HUDEP-2 (cell line): ENCODE measurements around the gene DPYSL5.

ENCODE experiments used
- DNase-seq, 76 experiments: peaks; one replicate each; lab custom pipeline; 2025; ENCODE audit not compliant: unreplicated experiment in 76 of 76; lab: John Stamatoyannopoulos, UW

The DPYSL5 gene

DNA sequence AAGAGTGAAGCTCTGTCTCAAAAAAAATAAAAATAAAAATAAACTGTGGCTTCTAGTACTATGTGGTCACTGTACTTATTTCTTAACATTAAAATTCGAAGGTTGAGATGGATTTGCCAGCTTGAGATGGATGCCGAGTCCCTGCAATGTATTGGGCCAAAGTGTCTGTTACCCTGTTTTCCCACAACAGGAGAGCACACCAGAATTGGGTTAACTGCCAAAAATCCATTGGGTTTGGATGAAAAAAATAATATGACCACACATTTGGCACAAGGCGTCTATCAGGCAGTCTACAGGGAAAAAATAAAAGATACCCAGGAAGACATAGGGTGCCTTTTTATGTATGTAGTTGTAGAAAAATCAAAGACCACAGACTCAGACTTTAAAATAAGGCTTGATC is 103.3 kb downstream of the DPYSL5 start:
- DNase-seq = no peak

GRCh38 chr2:26952374-26952773 is 104.4 kb downstream of the DPYSL5 start:
- no peak for DNase-seq

DNA sequence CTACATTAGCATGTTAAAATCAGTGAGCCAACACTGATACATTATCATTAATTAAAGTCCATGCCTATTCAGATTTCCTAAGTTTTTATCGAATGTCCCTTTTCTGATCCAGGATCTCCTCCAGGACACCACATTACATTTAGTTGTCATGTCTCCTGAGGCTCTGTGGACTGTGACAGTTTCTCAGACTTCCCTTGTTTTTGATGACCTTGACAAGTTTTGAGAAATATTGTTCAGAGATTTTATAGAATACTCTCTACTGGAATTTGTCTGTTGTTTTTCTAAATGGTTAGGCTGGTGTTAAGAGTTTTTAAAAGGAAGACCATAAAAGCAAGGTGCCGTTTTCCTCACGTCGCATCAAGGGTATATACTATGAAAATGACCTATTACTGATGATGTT is 106.2 kb downstream of the DPYSL5 start:
- DNase-seq = no peak

DNA sequence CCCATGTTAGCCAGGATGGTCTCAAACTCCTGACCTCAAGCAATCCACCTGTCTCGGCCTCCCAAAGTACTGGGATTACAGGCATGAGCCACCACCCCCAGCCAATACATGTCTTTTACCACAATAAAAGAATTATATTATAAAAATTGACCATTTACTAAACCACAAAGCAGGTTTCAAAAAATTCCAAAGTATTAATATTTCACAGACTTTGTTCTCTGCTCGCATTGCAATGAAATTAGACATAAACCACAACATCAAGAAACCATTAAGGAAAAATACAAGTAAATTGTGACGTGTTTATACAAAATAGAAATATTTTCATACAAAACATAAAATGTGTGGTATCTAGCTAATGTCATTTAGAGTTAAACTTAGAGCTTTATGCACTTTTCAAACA is 109.1 kb downstream of the DPYSL5 start:
- DNase-seq = no peak

DNA sequence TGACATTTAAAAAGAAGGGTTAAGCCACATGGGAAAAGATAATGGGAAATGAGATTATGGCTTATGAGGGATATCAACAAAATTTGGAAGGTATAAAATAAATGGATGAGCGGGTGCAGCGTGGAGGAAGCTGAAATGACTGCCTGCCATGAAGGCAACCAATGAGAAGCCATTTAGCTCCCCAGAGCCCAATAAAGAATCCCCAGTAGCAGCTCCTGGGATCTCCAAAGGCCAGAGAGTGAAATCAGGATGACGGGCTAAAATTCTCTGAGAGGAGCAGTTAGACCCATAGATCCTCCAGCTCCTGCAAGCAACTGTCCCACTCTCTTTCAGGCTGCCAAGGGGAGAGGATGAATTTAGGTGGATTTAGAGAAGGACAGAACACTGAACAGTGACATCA is 109.6 kb downstream of the DPYSL5 start:
- no peak for DNase-seq

DNA sequence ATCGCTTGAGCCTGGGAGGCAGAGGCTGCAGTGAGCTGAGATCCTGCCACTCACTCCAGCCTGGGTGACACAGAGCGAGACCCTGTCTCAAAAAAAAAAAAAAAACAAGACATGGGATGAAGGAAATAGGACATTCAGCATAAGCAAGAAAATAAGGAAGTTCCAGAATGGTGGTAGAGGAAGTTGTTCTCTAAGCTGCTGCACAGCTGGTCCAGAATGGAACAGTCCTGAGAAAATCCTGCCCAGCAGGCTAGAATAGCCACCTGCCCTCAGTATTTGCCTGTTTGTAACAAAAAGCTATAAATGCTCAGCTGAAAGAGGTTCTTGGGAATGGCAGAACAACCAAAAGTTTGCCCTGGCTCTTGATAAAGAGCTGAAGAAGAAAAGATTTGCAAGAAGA is 111.4 kb downstream of the DPYSL5 start:
- no peak for DNase-seq

DNA sequence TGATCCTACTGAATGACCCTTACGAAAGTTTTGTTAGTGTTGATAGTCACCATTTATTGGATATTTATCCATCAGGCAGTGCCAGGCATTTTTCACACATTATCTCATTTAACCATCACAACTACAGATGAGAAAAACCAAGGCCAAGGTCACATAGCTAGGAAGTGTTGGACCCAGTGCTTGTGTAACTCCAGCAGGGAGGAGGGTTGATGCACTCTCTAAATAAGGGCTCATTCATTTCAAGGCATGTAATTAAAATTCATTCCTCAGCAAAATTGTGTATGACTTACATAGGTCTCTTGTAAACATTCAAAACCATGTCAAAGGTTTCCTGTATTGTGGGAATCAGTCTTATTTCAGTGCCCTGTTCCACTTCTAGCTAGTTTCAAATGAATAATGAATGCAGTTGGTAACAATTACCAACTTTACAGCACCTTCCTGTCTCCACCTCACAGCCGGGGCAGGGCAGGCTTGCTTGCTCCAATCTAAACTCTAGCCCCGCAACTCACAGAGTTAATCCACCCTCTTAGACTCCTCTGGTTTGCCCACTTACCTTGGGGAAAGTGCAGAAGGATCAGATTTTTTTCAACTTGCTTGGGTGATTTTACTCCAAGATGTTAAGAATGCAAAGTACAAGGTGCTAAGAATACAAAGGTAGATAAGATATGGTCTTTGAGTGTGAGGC is 116.7 kb downstream of the DPYSL5 start:
- DNase-seq = no peak

GRCh38 chr2:26968001-26968400 is 120.1 kb downstream of the DPYSL5 start:
- DNase-seq = no peak

DNA sequence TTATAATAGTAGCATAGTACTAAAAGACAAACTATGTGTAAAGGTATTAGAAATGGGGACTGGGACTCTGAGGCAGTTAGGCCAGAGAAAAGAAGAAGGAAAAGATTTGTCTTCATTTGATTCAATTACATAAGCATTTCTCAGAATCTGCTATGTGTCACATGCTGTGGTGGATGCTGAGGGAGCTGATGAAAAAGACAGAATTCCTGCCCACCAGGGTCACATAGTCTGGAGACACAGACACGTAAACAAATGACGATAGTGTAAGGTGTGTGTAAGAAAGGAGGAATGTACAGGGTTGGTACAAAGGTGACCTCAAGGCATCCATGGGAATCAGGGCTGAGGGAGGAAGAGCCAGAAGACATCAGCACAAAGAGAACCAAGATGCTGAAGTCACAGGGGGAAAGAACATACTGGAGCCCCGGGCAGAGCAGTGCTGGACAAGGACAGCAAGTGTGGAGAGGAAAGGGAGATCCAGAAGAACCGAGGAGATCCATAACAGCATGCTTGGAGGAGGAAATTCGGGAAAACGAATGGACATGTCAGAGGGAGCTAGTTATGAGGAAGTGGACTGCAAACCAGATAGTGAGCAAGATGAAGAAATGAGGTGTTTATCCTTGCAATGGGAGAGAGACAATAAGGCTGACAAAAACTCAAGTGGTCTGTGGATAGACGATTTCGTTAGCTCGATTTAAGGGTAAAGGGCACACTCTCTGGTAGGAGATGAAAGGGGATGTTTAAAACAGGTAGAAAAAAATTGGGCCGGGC is 121.3 kb downstream of the DPYSL5 start:
- DNase-seq = no peak

DNA sequence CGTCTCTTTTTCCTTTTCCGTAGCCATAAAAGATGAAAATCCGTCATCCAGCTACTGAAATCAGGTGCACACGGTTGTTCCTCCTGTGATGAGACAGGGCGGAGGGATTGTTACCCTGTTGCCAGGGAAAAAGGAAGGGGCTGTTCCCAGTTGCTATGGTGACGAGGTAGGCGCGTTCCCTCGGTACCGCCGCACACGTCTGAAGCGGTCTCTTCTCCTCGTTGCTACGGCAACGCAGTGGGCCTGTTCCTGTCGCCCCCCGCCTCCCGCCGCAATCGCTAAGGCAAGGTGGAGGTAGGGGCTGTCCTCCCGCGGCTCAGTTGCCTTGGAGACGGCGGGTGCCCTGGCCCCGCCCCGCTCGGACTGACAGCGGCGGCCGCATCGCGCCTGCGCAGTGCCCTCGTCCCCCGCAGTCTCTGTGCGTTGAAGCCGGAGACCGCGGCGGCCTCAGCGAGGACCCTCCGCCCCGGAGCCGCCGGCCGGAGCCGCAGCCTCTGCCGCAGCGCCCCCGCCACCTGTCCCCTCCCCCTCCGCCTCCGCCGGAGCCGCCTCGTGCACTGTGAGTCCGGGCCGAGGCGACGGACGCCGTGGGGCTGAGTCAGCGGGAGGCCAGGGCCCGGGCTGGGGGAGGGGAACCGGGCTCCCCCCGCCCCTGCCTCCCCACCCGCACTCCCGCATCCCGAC is 122.5 kb downstream of the DPYSL5 start, which contains the start of gene MAPRE3:
Gene MAPRE3, plus strand, starts transcription at position 394 of the 684 bp plus-strand sequence. CDS start 51,582 bp downstream, outside the sequence.
- peak in 59 of 76 experiments; percentile 21 to 77 (median 48) for DNase-seq

DNA sequence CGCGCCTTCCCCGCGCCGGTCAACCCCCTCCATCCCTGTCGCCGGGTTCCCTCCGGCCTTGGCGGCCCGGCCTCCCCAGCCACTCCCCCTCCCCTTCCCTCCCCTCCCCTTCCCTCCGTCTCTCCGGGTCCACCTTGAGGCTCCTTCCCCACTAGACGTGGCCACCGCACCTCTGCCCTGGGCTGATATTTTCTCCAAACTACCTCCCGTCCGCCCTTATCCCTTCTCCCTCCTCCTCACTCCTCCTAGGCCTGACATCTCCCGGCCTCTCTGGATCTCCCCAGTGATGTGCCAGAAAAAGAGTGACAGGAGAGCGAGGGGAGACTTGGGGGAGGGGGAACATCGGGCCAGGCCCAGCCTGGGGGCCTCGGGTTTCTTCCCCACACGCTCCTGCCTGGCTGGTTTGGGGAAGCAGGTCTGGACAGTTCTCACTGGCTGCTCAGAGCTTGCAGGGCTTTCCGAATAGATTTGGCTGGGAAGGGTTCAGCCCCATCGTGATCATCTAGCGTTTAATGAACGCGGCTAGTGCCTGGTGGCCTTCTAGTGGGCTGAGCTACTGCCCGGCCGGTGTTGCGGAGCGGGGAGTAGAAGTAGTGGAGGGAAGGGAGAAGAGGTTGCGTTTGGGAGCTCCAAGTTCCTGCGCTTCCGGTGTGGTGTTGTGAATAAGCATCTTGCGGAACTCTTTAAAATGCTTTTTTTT is 123.1 kb downstream of the DPYSL5 start:
- DNase-seq = peak in 2 of 76 experiments; percentile 12 to 14

GRCh38 chr2:26971911-26972786 is 124.2 kb downstream of the DPYSL5 start:
- peak in 56 of 76 experiments; percentile 1 to 64 (median 34) for DNase-seq

DNA sequence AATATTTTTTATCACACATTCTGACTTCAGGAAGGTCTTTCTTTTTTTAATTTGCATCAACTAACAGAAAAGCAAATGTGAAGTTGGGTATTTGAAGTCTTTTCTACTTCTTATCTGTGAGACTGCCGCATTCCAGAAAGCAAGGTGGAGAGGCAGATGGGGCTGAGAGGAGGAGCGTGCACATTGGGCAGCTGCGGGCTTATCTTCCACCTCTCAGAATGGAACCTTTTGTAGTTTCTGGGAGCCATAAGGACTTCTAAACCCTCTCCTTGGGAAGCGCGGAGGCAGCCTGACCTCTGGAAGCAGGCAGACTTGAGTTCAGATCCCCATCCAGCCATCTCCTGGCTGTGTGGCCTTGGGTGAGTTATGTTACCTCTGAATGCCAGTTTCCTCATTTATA is 126.4 kb downstream of the DPYSL5 start:
- DNase-seq = peak in 43 of 76 experiments; percentile 2 to 58 (median 27)

GRCh38 chr2:26975102-26975501 is 127.2 kb downstream of the DPYSL5 start:
- no peak for DNase-seq

DNA sequence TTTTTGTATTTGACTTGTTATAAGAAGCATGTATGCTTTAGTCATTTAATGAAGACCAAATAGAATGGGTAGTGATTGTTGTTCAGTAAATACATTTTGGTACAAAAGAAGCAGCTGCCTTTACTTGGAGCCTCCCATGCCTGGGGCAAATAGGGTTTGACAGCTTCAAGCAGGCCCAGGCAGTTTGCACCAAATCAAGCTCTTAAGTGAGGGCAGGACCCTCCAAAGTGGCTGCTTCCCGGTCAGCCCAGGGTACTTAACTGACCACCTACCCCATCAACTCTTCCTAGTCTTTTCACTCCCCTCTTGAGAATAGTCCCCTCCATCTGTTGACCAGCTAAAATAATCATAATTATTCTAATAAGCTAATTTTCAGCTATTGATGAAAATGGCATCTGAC is 127.7 kb downstream of the DPYSL5 start:
- DNase-seq = no peak

GRCh38 chr2:26976237-26976636 is 128.3 kb downstream of the DPYSL5 start:
- DNase-seq = no peak

DNA sequence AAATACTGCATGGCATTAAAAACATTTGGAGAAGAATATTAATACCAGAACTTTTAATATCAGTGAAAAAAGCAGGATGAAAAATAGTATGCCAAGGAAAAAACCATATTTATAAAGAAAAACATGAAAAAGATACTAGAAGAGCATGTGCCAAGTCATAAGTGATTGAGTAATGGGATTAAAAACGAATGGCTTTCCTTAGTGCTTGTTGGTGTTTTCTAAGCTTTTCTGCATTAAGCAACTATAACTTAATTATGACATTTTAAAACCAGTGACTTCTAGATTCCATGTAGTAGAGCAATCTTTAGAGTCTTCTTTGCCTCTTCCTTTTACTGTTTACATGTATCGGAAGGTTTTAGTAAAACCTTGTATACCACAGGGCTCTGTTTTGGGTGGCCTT is 129.1 kb downstream of the DPYSL5 start:
- no peak for DNase-seq

DNA sequence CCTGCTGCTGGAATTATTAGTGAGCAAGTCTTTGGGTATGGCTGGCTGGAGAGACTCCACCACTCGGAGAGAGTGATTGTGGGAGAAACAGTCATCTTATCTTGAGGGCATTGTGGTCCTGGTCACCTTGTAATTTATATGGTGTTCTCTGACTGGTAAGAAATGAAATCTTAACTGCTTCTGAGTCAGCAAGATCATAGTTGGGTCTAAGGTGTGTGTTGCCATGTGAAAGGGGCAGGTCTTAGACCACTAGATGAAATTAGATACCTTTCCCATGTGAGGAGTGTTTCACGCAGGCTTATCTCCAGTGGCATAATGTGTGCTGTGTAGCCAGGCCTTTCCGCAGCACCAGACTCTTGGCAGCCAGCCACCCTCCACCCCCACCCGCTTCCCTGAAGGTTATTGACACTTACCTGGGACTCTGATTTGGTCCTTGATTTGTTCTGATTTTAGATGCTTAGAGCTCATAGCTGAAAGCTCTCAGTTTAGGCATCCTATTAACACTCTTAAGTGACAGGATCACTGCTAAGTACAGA is 130.2 kb downstream of the DPYSL5 start:
- DNase-seq = peak in 61 of 76 experiments; percentile 9 to 74 (median 51)

- DNase-seq = no peak
Measured at GRCh38 chr2:26979741-26980140, 131.8 kb downstream of the DPYSL5 start.

DNA sequence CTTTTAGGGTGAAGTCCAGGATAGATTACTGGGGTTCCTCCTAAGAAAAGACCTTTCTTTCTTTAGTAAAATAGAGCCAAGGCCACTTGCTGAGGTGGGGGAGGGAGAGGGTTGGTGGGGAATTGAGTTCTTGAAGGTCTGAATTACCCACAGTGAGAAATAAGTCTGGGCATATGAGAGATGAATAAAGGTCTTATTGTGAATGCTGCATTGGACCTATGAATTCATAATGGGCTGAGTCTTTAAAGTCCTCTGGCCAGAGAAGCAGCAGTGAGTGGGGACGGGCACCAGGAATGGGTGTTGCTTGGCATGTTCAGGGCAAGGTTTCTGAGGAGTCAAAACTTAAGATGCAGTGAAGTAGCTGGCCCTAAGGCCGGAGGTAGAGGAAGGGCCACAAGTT is 133.0 kb downstream of the DPYSL5 start:
- DNase-seq = no peak
